ENCODE data around the gene TBL1XR1.

Gene TBL1XR1

DNA sequence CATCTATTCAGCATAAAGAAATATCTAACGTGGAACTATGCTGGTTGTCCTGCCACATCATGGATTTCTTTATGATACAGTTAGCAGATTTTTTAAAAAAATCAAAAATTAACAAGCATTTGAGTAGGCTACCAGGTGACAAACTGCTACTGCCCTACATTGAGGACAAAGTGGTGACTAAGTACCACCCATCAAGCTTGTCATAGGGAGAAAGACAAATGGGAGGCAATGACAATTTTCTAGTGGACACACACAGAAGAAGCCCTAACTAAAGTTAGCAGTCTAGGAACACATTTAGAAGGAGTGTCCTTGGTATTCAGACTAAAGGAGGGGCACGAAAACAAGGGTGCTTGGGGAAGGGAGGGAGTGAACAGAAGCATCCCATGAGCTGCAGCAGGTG is 131.2 kb downstream of the TBL1XR1 start:
- H3K36me3 ChIP-seq (ENCODE audit: insufficient read depth, low read length) = peaks cover 3% of the 10 kb centered on the region

GRCh38 chr3:177065285-177066033 is 131.8 kb downstream of the TBL1XR1 start:
- Histone ChIP-seq H2AFZ (ENCODE audit: low read depth, low read length) (no peak overlapping the region), H3K36me3 (ENCODE audit: insufficient read depth, low read length) (peaks cover 3% of the 10 kb centered on the region), H3K4me1 (ENCODE audit: insufficient read depth, low read length) (no peaks in the 10 kb centered on the region), H3K9me3 (ENCODE audit: low read length) (peaks cover 1% of the 10 kb centered on the region), H3K27me3 (ENCODE audit: insufficient read depth, low read length) (no peaks in the 10 kb centered on the region), H3K4me3 (ENCODE audit: low read length) (no peak overlapping the region)

More for the DNA sequence above, 131.2 kb downstream of the TBL1XR1 start:
- Histone ChIP-seq H3K27me3 (ENCODE audit: insufficient read depth, low read length) (no peaks in the 10 kb centered on the region), H3K4me1 (ENCODE audit: insufficient read depth, low read length) (no peaks in the 10 kb centered on the region), H2AFZ (ENCODE audit: low read depth, low read length) (no peak overlapping the region), H3K4me3 (ENCODE audit: low read length) (no peak overlapping the region), H3K9me3 (ENCODE audit: low read length) (peaks cover 1% of the 10 kb centered on the region)

GRCh38 chr3:177062052-177062732 is 135.1 kb downstream of the TBL1XR1 start:
- H3K4me1 ChIP-seq (ENCODE audit: insufficient read depth, low read length) = no peaks in the 10 kb centered on the region
- H3K36me3 ChIP-seq (ENCODE audit: insufficient read depth, low read length) = peaks cover 11% of the 10 kb centered on the region
- no peak overlapping the region for H2AFZ ChIP-seq (ENCODE audit: low read depth, low read length)
- H3K9me3 ChIP-seq (ENCODE audit: low read length) = peaks cover 1% of the 10 kb centered on the region
- H3K27me3 ChIP-seq (ENCODE audit: insufficient read depth, low read length) = no peaks in the 10 kb centered on the region
- H3K4me3 ChIP-seq (ENCODE audit: low read length) = no peak overlapping the region

DNA sequence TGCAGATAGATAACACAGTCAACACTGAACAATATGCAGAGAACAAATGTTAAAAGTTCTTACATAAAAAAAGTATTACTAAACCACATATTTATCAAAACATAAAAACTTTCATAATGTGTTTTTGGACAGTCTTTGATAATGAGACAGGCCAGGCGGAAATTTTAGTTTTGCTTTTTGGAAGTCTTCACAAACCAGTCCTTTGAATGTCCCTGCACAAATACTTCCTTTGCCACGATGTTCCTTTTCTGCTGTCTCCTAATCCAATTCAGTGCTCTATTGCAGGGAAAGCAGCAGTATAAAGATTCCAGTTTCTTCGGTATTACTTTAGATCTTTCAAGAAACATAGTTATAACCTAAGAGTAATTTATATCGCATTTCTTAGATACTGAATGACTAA is 135.9 kb downstream of the TBL1XR1 start:
- Histone ChIP-seq H3K27me3 (ENCODE audit: insufficient read depth, low read length) (no peaks in the 10 kb centered on the region), H3K4me3 (ENCODE audit: low read length) (no peak overlapping the region), H3K9me3 (ENCODE audit: low read length) (no peaks in the 10 kb centered on the region), H3K36me3 (ENCODE audit: insufficient read depth, low read length) (peaks cover 11% of the 10 kb centered on the region), H3K4me1 (ENCODE audit: insufficient read depth, low read length) (no peaks in the 10 kb centered on the region), H2AFZ (ENCODE audit: low read depth, low read length) (no peak overlapping the region)

DNA sequence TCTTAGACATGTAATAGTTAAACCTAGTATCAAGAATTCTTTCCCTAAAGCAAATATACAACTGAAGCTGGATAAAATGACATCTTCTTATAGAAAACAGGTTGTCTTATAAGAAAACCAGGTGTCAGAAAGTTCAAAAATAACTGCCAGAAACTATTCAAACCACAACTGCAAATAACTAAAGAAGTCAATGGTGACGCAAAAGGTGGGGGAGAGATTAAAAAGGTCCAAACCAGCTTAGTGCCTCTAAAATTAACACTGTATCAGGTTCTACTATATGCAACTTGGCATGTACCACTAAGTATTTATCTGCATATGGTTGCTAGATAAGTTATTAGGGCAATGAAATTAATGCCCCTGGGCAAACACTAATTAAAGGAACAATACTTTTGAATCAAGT is 136.8 kb downstream of the TBL1XR1 start:
- no peak overlapping the region for H2AFZ ChIP-seq (ENCODE audit: low read depth, low read length)
- no peaks in the 10 kb centered on the region for H3K4me1 ChIP-seq (ENCODE audit: insufficient read depth, low read length)
- no peak overlapping the region for H3K4me3 ChIP-seq (ENCODE audit: low read length)
- no peaks in the 10 kb centered on the region for H3K9me3 ChIP-seq (ENCODE audit: low read length)
- H3K27me3 ChIP-seq (ENCODE audit: insufficient read depth, low read length) = no peaks in the 10 kb centered on the region
- H3K36me3 ChIP-seq (ENCODE audit: insufficient read depth, low read length) = peaks cover 11% of the 10 kb centered on the region

GRCh38 chr3:177058648-177059047 is 138.6 kb downstream of the TBL1XR1 start:
- Histone ChIP-seq H3K27me3 (ENCODE audit: insufficient read depth, low read length) (no peaks in the 10 kb centered on the region), H3K4me3 (ENCODE audit: low read length) (no peak overlapping the region), H3K9me3 (ENCODE audit: low read length) (no peaks in the 10 kb centered on the region), H3K4me1 (ENCODE audit: insufficient read depth, low read length) (no peaks in the 10 kb centered on the region), H2AFZ (ENCODE audit: low read depth, low read length) (no peak overlapping the region), H3K36me3 (ENCODE audit: insufficient read depth, low read length) (peaks cover 11% of the 10 kb centered on the region)

DNA sequence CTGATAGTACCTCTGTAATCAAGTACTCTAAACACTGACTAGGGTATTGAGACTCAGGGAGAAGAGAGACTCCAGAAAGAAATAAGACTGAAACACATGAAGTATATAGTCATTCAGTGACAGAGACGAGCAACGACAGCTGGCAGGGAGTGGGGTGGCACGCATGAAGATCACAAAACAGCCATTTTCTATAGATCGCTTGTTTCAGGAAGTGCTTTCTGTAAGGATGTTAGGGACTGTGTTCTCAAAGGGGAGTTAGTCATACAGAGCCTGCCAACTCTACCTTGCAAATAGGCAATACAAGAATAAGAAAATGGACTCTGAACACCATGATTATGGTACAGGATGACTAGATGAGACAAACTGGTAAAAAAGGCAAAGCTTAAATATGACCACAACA is 139.5 kb downstream of the TBL1XR1 start:
- Histone ChIP-seq H3K36me3 (ENCODE audit: insufficient read depth, low read length) (peaks cover 20% of the 10 kb centered on the region), H3K4me1 (ENCODE audit: insufficient read depth, low read length) (no peaks in the 10 kb centered on the region), H3K9me3 (ENCODE audit: low read length) (no peaks in the 10 kb centered on the region), H3K27me3 (ENCODE audit: insufficient read depth, low read length) (no peaks in the 10 kb centered on the region), H2AFZ (ENCODE audit: low read depth, low read length) (no peak overlapping the region), H3K4me3 (ENCODE audit: low read length) (no peak overlapping the region)

GRCh38 chr3:177056927-177057326 is 140.4 kb downstream of the TBL1XR1 start:
- H3K36me3 ChIP-seq (ENCODE audit: insufficient read depth, low read length) = peaks cover 18% of the 10 kb centered on the region

DNA sequence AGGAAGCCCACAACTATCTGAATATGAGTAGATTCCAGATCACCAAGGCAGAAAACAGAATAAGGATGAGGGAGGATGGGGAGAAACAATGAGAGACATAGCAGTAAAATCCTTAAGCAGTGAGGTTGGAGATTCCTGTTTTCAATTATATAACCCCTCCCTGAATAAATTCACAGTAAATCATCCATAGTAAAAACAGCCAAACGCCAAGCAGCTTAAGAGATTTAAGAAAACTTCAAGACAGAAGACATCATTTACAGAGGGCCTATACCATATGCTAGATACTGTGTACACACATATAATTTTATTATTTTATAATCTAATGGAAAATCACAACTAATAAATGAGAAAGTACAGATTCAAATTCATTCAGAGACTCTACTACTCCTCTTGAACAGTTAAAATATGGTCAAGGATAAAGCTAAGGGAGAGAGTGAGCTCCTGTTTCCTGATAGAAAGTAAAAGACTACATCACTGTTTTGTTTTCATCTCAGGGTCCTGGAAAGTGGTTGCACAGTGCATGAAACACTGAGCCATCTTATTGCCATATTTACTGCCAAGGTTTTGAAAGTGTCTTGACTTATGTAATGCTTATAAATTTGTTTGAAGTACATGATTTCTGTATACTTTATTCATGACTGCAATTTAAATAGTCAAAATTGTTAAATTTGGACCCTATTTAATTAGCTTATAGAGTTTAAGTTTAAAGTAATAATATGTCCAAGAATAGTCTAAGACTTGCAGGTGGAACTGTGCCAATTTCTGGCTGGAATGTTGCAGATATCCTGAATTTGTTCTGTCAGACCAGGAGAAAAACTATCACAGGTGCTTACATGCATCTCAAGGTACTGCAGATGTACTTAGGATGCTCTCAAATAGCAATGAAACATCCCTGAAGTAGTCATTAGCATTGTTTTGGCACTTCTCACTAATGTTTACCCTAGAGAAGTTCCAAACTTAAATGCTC is 141.4 kb downstream of the TBL1XR1 start:
- H3K36me3 ChIP-seq (ENCODE audit: insufficient read depth, low read length) = peaks cover 23% of the 10 kb centered on the region

More at GRCh38 chr3:177056927-177057326, 140.4 kb downstream of the TBL1XR1 start:
- H3K4me3 ChIP-seq (ENCODE audit: low read length) = no peak overlapping the region
- no peaks in the 10 kb centered on the region for H3K27me3 ChIP-seq (ENCODE audit: insufficient read depth, low read length)
- H3K4me1 ChIP-seq (ENCODE audit: insufficient read depth, low read length) = no peaks in the 10 kb centered on the region
- no peaks in the 10 kb centered on the region for H3K9me3 ChIP-seq (ENCODE audit: low read length)
- no peak overlapping the region for H2AFZ ChIP-seq (ENCODE audit: low read depth, low read length)

DNA sequence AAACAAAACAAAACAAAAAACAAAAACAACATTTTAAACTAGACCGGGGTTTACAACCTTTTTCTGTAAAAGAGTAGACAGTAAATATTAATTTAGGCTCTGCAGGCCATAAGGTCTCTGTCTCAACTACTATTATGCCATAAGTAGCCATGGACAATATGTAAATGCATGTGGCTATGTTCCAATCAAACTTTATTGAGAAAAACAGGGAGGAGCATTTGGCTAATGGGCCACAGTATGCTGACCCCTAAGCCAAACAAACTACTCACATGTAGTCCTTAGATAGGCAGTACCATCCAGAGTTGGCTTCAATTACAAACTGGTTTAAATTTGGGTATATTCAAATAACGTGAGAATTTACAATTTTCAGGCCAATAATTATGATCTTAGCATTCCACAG is 144.2 kb downstream of the TBL1XR1 start:
- Histone ChIP-seq H3K36me3 (ENCODE audit: insufficient read depth, low read length) (peaks cover 39% of the 10 kb centered on the region), H3K4me1 (ENCODE audit: insufficient read depth, low read length) (peaks cover 4% of the 10 kb centered on the region), H2AFZ (ENCODE audit: low read depth, low read length) (no peak overlapping the region), H3K4me3 (ENCODE audit: low read length) (no peak overlapping the region), H3K9me3 (ENCODE audit: low read length) (no peaks in the 10 kb centered on the region), H3K27me3 (ENCODE audit: insufficient read depth, low read length) (no peaks in the 10 kb centered on the region)

More for the DNA sequence above, 141.4 kb downstream of the TBL1XR1 start:
- no peak overlapping the region for H3K4me3 ChIP-seq (ENCODE audit: low read length)
- H2AFZ ChIP-seq (ENCODE audit: low read depth, low read length) = no peak overlapping the region
- no peaks in the 10 kb centered on the region for H3K27me3 ChIP-seq (ENCODE audit: insufficient read depth, low read length)
- peaks cover 3% of the 10 kb centered on the region for H3K4me1 ChIP-seq (ENCODE audit: insufficient read depth, low read length)
- no peaks in the 10 kb centered on the region for H3K9me3 ChIP-seq (ENCODE audit: low read length)

- no peaks in the 10 kb centered on the region for H3K9me3 ChIP-seq (ENCODE audit: low read length)
- H3K27me3 ChIP-seq (ENCODE audit: insufficient read depth, low read length) = no peaks in the 10 kb centered on the region
- H3K36me3 ChIP-seq (ENCODE audit: insufficient read depth, low read length) = peaks cover 56% of the 10 kb centered on the region
- no peak overlapping the region for H2AFZ ChIP-seq (ENCODE audit: low read depth, low read length)
- H3K4me1 ChIP-seq (ENCODE audit: insufficient read depth, low read length) = peaks cover 4% of the 10 kb centered on the region
- H3K4me3 ChIP-seq (ENCODE audit: low read length) = no peak overlapping the region
These were observed 145.9 kb downstream of the TBL1XR1 start for GRCh38 chr3:177051411-177051810.

- H2AFZ ChIP-seq (ENCODE audit: low read depth, low read length) = no peak overlapping the region
- peaks cover 64% of the 10 kb centered on the region for H3K36me3 ChIP-seq (ENCODE audit: insufficient read depth, low read length)
- no peaks in the 10 kb centered on the region for H3K9me3 ChIP-seq (ENCODE audit: low read length)
- H3K27me3 ChIP-seq (ENCODE audit: insufficient read depth, low read length) = no peaks in the 10 kb centered on the region
- H3K4me1 ChIP-seq (ENCODE audit: insufficient read depth, low read length) = peaks cover 4% of the 10 kb centered on the region
- no peak overlapping the region for H3K4me3 ChIP-seq (ENCODE audit: low read length)
These were observed 146.6 kb downstream of the TBL1XR1 start for GRCh38 chr3:177050501-177051237.

All from neuron (in vitro differentiated cells).